Peyer's patch (tissue), 4 donors: ENCODE data around the gene EPS8. TPM values are rescaled to one million over a fixed set of nuclear protein-coding genes. Genes with fewer than 3 reads are reported as not detected.

Experiments
- DNase-seq, 3 donors: peaks; one replicate each; pipeline ENCODE4 v3.0.0-alpha.2; 2017 to 2019
- H3K27ac ChIP-seq, 4 donors: fragments of 200-600 bp; sonication (generic); one replicate each; pipeline ENCODE4 v1.5.1; 2016 to 2019
- H3K27me3 ChIP-seq, 2 donors: fragments of 200-600 bp; sonication (generic); one replicate each; pipeline ENCODE4 v1.5.1; 2019
- H3K36me3 ChIP-seq, 3 donors: fragments of 200-600 bp; sonication (generic); one replicate each; pipeline ENCODE4 v1.5.1; 2016 to 2019
- H3K4me1 ChIP-seq, 4 donors: fragments of 200-600 bp; sonication (generic); one replicate each; pipeline ENCODE4 v1.5.1; 2016 to 2019
- H3K4me3 ChIP-seq, 4 donors: fragments of 200-600 bp; sonication (generic); 1 replicate in 3 of 4; 2 replicates in 1 of 4; pipeline ENCODE4 v1.5.1; 2016 to 2019; ENCODE audit warnings: mild to moderate bottlenecking in 1 of 4
- H3K9me3 ChIP-seq, 4 donors: fragments of 200-600 bp; sonication (generic); one replicate each; pipeline ENCODE4 v1.5.1; 2016 to 2019; ENCODE audit warnings: mild to moderate bottlenecking in 1 of 4
- CTCF ChIP-seq, 6 experiments: fragments of 450-650 bp in 4 of 6; fragments of 200-600 bp in 2 of 6; sonication (generic) in 1 of 6; IDR thresholded peaks; one replicate each; pipeline ENCODE4 v1.5.1; 2017 to 2019; ENCODE audit warnings: antibody characterized with exemption in 6 of 6, mild to moderate bottlenecking in 3 of 6, moderate library complexity in 1 of 6
- POLR2A ChIP-seq, 2 donors: fragments of 450-650 bp; IDR thresholded peaks; one replicate each; pipeline ENCODE4 v1.5.1; 2017; ENCODE audit warnings: antibody characterized with exemption in 2 of 2, mild to moderate bottlenecking in 2 of 2, moderate library complexity in 2 of 2
- total RNA-seq, 4 donors: library from RNA; depleted of rRNA; stranded (reverse); fragments of >200 nt; gene quantifications; one replicate each; pipeline ENCODE4 v1.1.0, GENCODE V29; 2016

The EPS8 gene
- total RNA-seq, 4 donors from 2014 or later = 57.8 to 168 (median 129) TPM

GRCh38 chr12:15697201-15697600 lies 92.0 kb downstream of the EPS8 start:
- H3K27me3 ChIP-seq = no peaks in the 10 kb centered on the region
- peak overlapping the region in 2 of 4 donors; percentile 25 to 69 for H3K27ac ChIP-seq
- H3K4me3 ChIP-seq = no peak overlapping the region
- H3K4me1 ChIP-seq = peaks cover 0 to 44% (median 5%) of the 10 kb centered on the region in 4 donors
- no peak for DNase-seq
- H3K36me3 ChIP-seq = no peaks in the 10 kb centered on the region
- no peak for TF ChIP-seq POLR2A (IDR thresholded peaks at IDR 0.05)
- no peak for TF ChIP-seq CTCF (IDR thresholded peaks at IDR 0.05)
- no peaks in the 10 kb centered on the region for H3K9me3 ChIP-seq

GRCh38 chr12:15693228-15693911 lies 95.8 kb downstream of the EPS8 start:
- Histone ChIP-seq H3K27ac (peak overlapping the region in 2 of 4 donors; percentile 71 to 73), H3K9me3 (no peaks in the 10 kb centered on the region), H3K4me3 (no peak overlapping the region), H3K4me1 (peaks cover 0 to 37% (median 3%) of the 10 kb centered on the region in 4 donors), H3K36me3 (no peaks in the 10 kb centered on the region), H3K27me3 (no peaks in the 10 kb centered on the region)
- TF ChIP-seq CTCF (IDR thresholded peaks at IDR 0.05) (no peak), POLR2A (IDR thresholded peaks at IDR 0.05) (no peak)
- no peak for DNase-seq

- TF ChIP-seq POLR2A (IDR thresholded peaks at IDR 0.05) (no peak), CTCF (IDR thresholded peaks at IDR 0.05) (no peak)
- Histone ChIP-seq H3K4me3 (no peak overlapping the region), H3K36me3 (no peaks in the 10 kb centered on the region), H3K27me3 (no peaks in the 10 kb centered on the region), H3K9me3 (no peaks in the 10 kb centered on the region), H3K4me1 (peaks cover 0 to 42% (median 3%) of the 10 kb centered on the region in 4 donors), H3K27ac (peak overlapping the region in 2 of 4 donors; percentile 71 to 87)
- no peak for DNase-seq
Measured at GRCh38 chr12:15691388-15691787, 97.8 kb downstream of the EPS8 start.

GRCh38 chr12:15690320-15690719 lies 98.9 kb downstream of the EPS8 start:
- Histone ChIP-seq H3K27ac (peak overlapping the region in 3 of 4 donors; percentile 14 to 87 (median 71)), H3K4me1 (peaks cover 0 to 42% (median 3%) of the 10 kb centered on the region in 4 donors)
- no peak for TF ChIP-seq CTCF (IDR thresholded peaks at IDR 0.05)
- no peak for TF ChIP-seq POLR2A (IDR thresholded peaks at IDR 0.05)

GRCh38 chr12:15689751-15690191 lies 99.4 kb downstream of the EPS8 start:
- H3K4me1 ChIP-seq = peaks cover 0 to 42% (median 3%) of the 10 kb centered on the region in 4 donors
- H3K27ac ChIP-seq = peak overlapping the region in 3 of 4 donors; percentile 37 to 87 (median 71)
- H3K27me3 ChIP-seq = no peaks in the 10 kb centered on the region
- peak overlapping the region in 2 of 4 donors; percentile 30 to 31 for H3K4me3 ChIP-seq
- DNase-seq = no peak
- H3K9me3 ChIP-seq = no peaks in the 10 kb centered on the region
- no peak for TF ChIP-seq CTCF (IDR thresholded peaks at IDR 0.05)
- TF ChIP-seq POLR2A (IDR thresholded peaks at IDR 0.05) = peak in 1 of 2 donors; percentile 13
- no peaks in the 10 kb centered on the region for H3K36me3 ChIP-seq

More at GRCh38 chr12:15690320-15690719, 98.9 kb downstream of the EPS8 start:
- H3K36me3 ChIP-seq = no peaks in the 10 kb centered on the region
- H3K9me3 ChIP-seq = no peaks in the 10 kb centered on the region
- no peak overlapping the region for H3K4me3 ChIP-seq
- DNase-seq = no peak
- no peaks in the 10 kb centered on the region for H3K27me3 ChIP-seq
